ENCODE data around the gene TJP1. TPM values are rescaled to one million over a fixed set of nuclear protein-coding genes. Genes with fewer than 3 reads are reported as not detected.

TJP1 gene
- total RNA-seq, 1 experiment from 2014 or later = 140 TPM

DNA sequence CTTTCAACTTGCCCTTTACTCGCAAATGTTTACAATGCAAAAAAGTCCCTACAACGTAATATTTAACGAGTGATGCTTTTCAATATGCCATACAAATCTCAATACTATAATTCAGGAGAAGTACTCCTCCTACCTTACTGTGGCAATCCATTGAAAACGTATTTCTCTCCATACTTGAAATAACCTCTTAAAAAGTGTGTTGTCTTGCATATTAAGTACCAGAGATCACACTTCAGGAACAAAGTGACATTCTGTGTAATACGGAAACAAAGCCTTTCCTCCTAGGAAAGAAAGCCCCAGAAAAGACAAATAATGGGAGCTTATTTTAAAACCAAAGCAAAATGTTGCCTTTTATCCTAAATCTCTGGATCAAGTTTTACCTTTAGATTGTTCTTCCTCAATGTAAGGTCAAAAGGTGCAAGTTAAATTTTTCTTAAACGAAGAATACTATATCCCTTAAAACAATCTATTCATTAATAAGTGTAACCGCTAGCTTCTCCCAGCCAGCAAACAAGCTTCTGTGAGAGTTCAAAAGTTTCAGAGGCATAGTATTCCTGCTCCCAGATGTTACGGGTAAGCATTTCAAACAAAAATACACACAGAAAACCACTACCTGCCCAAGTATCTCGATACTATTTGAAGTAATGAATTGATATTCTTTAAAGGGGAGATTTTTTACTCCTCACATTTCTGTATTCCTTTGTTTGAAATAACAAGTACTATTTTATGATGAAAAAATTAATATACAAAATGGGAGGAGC is 1.7 kb downstream of the TJP1 start:
- H3K56ac ChIP-seq (ENCODE audit: insufficient read length, low read depth, low read length) = no peak overlapping the region
- H3K23me2 ChIP-seq (ENCODE audit: insufficient read length, low read depth, low read length, poor library complexity, severe bottlenecking) = peaks cover 7% of the 10 kb centered on the region
- H3K79me2 ChIP-seq (ENCODE audit: insufficient read depth, low read length) = peaks cover 32% of the 10 kb centered on the region; the same call in 1 of the 2 replicates
- H4K5ac ChIP-seq (ENCODE audit: insufficient read length, low read depth, low read length) = no peak overlapping the region
- H3K4me1 ChIP-seq (ENCODE audit: insufficient read depth, low read length) = peaks cover 3% of the 10 kb centered on the region
- no peak overlapping the region for H3K18ac ChIP-seq (ENCODE audit: insufficient read length, low read depth, low read length)
- H2BK5ac ChIP-seq (ENCODE audit: insufficient read length, low read length) = no peak overlapping the region
- no peak overlapping the region for H2BK120ac ChIP-seq (ENCODE audit: low read depth, low read length, poor library complexity, severe bottlenecking)
- no peaks in the 10 kb centered on the region for H3K79me1 ChIP-seq (ENCODE audit: insufficient read depth, low read depth, low read length, poor library complexity, severe bottlenecking)
- H3K4me3 Mint-ChIP-seq = peak overlapping the region; percentile 85 to 95
- DNase-seq = no peak
- peak overlapping the region; percentile 83 for H3K9ac ChIP-seq (ENCODE audit: extremely low read depth, insufficient read length, low read length)
- H4K91ac ChIP-seq (ENCODE audit: insufficient read length, low read depth, low read length) = no peak overlapping the region
- H2AFZ ChIP-seq (ENCODE audit: low read length) = no peak overlapping the region
- H3K27me3 Mint-ChIP-seq (ENCODE audit: low read depth) = peaks cover 6% of the 10 kb centered on the region
- no peak overlapping the region; a peak in 1 of 7 replicates for H3K27ac Mint-ChIP-seq
- H3K27ac ChIP-seq (ENCODE audit: insufficient read length, low read depth, low read length) = no peak overlapping the region
- WGBS (ENCODE audit: extremely low coverage, insufficient read length, low lambda C conversion rate) = no CpG with 5 or more reads among the region's 9 CpGs
- no peak overlapping the region for H2BK15ac ChIP-seq (ENCODE audit: low read depth, low read length)
- no peaks in the 10 kb centered on the region for H4K20me1 ChIP-seq (ENCODE audit: control insufficient read depth, insufficient read depth, insufficient read length)
- TF ChIP-seq, protein P1, sequence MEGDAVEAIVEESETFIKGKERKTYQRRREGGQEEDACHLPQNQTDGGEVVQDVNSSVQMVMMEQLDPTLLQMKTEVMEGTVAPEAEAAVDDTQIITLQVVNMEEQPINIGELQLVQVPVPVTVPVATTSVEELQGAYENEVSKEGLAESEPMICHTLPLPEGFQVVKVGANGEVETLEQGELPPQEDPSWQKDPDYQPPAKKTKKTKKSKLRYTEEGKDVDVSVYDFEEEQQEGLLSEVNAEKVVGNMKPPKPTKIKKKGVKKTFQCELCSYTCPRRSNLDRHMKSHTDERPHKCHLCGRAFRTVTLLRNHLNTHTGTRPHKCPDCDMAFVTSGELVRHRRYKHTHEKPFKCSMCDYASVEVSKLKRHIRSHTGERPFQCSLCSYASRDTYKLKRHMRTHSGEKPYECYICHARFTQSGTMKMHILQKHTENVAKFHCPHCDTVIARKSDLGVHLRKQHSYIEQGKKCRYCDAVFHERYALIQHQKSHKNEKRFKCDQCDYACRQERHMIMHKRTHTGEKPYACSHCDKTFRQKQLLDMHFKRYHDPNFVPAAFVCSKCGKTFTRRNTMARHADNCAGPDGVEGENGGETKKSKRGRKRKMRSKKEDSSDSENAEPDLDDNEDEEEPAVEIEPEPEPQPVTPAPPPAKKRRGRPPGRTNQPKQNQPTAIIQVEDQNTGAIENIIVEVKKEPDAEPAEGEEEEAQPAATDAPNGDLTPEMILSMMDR (conservative IDR thresholded peaks at IDR 0.05) = no peak
- H3K4me1 Mint-ChIP-seq = peaks cover 37 to 47% of the 10 kb centered on the region in 2 experiments
- H3K9me3 Mint-ChIP-seq = no peaks in the 10 kb centered on the region
- no peak overlapping the region for H3T11ph ChIP-seq (ENCODE audit: low read length)
- H3K23ac ChIP-seq (ENCODE audit: insufficient read length, low read depth, low read length) = no peak overlapping the region
- no peak overlapping the region for H4K8ac ChIP-seq (replicated peaks; ENCODE audit: insufficient read length, low read depth, low read length)
- peak overlapping the region; percentile 58 for H3K4me2 ChIP-seq (ENCODE audit: insufficient read depth, insufficient read length, low read length)
- no peak overlapping the region for H3K4ac ChIP-seq (ENCODE audit: low read depth, low read length)
- no peaks in the 10 kb centered on the region for H3K9me3 ChIP-seq (ENCODE audit: control insufficient read depth, low read depth, low read length)
- H2BK12ac ChIP-seq (ENCODE audit: insufficient read length, low read depth, low read length) = no peak overlapping the region
- no peak overlapping the region for H2BK20ac ChIP-seq (ENCODE audit: low read depth, low read length, poor library complexity, severe bottlenecking)
- no peaks in the 10 kb centered on the region for H3K27me3 ChIP-seq (ENCODE audit: insufficient read depth, low read length)
- no peak overlapping the region for H2AK5ac ChIP-seq (ENCODE audit: insufficient read length, low read length)
- peaks cover 5 to 16% (median 6%) of the 10 kb centered on the region in 3 experiments for H3K36me3 Mint-ChIP-seq (ENCODE audit: insufficient read depth in 1 of 3, low read depth in 3 of 3)
- H3K14ac ChIP-seq (ENCODE audit: insufficient read depth, low read length) = no peak overlapping the region
